Astrocyte of the cerebellum (primary cell): Measurements from ENCODE around the gene SLIRP.
A peak's percentile ranks its signal among the peaks of the same experiment; 100 is the strongest.

Experiments
- DNase-seq: peaks from one replicate; pipeline ENCODE4 v3.0.0-alpha.2; 2011; ENCODE audit warnings: low read depth
- H3K4me3 ChIP-seq: 2 replicates; pipeline ENCODE4 v1.5.1; 2011; ENCODE audit warnings: mild to moderate bottlenecking, low read depth, low read length, moderate library complexity
- in situ Hi-C: cut with HindIII; loops from 2 replicates; pipeline ENCODE4 v1.10.0; 2017; ENCODE audit warnings: low sequenced_read_pairs
- TF ChIP-seq, protein P1 (sequence below): IDR thresholded peaks from 2 replicates; pipeline ENCODE4 v1.5.1; 2012; ENCODE audit warnings: low read length, low read depth, moderate library complexity, mild to moderate bottlenecking; ENCODE audit errors: missing control alignments

SLIRP gene

DNA sequence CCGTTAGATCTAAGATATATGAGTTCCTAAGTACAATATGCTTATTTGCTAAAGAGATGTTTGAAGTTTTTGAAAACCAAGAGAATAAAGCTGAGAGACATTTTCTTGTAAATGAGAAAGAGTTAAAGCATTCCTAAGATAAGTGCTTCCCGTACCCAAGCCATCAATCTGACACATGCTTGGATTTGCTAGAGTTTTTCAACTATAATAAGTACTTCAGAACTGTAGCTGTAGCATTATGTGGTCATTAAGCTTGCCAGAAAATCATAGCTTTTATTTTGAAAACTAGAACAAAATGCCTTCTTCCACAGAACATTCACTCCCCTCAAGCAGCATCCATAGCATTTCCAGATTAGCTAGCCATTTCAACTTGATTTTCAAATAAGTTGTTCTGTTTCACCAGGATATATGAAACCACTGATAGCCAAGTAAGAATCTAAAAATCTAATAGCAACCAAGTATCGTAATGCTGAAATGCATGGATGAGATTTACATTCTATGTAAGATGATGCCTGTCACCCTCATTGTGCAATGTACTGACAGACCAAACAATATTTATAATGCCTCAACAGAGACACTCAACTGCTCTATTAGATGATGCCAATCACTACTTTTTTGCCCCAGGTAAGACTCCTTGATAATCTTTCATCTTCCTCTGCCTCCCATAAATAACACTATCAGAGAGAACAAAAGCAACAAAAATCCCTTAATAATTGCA lies 45.1 kb downstream of the SLIRP start:
- TF ChIP-seq, protein P1, sequence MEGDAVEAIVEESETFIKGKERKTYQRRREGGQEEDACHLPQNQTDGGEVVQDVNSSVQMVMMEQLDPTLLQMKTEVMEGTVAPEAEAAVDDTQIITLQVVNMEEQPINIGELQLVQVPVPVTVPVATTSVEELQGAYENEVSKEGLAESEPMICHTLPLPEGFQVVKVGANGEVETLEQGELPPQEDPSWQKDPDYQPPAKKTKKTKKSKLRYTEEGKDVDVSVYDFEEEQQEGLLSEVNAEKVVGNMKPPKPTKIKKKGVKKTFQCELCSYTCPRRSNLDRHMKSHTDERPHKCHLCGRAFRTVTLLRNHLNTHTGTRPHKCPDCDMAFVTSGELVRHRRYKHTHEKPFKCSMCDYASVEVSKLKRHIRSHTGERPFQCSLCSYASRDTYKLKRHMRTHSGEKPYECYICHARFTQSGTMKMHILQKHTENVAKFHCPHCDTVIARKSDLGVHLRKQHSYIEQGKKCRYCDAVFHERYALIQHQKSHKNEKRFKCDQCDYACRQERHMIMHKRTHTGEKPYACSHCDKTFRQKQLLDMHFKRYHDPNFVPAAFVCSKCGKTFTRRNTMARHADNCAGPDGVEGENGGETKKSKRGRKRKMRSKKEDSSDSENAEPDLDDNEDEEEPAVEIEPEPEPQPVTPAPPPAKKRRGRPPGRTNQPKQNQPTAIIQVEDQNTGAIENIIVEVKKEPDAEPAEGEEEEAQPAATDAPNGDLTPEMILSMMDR = no peak
- H3K4me3 ChIP-seq = no peak overlapping the region
- DNase-seq = no peak
- in situ Hi-C loops = no loop called here

DNA sequence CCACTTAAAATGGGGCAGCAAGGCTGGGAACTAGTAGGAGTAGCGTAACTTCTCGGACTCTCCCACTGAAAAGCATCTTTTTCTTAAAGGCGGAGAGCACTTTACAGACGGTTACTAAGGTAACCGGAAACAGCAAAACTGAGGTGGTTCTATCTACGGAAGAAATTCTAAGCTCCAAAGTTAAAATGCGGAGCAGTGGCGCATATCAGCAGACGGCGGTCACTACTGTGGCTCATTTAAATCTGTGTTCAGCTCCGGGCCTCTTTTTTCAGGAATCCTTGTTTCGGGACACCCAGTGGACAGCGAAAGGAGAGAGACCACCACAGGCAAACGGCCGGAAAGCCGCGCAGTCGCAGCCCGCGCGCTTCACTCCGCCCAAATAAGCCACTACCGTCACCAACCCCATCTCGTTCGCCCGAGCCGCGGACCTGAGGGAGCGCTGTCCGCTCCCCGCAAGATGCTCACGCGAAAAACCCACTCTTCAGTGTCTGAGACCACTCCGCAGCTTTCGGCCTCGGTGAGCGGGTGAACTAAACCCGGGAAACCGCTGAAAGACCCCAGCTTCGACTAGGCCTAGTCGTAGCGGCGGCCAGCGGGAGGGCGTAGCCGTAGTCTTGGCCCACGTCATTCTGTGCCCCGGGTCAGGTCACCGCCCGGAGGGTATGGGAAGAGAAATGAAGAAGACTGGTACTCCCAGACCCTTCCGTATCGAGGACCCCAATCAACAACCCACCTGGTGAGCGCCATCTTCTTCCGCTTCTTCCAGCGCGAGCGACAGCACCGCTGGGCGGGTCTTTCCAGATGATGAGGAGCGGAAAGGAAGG lies 52.7 kb downstream of the SLIRP start, which contains the start of gene SNW1:
TSS of gene SNW1 (minus strand) at position 776 of the 824 bp plus-strand sequence. CDS start at position 747, 29 bp downstream.
- DNase-seq = peak; percentile 87
- in situ Hi-C loops = no loop called here
- TF ChIP-seq, protein P1 = no peak
- peak within 1 kb of the TSS; percentile 89 for H3K4me3 ChIP-seq

DNA sequence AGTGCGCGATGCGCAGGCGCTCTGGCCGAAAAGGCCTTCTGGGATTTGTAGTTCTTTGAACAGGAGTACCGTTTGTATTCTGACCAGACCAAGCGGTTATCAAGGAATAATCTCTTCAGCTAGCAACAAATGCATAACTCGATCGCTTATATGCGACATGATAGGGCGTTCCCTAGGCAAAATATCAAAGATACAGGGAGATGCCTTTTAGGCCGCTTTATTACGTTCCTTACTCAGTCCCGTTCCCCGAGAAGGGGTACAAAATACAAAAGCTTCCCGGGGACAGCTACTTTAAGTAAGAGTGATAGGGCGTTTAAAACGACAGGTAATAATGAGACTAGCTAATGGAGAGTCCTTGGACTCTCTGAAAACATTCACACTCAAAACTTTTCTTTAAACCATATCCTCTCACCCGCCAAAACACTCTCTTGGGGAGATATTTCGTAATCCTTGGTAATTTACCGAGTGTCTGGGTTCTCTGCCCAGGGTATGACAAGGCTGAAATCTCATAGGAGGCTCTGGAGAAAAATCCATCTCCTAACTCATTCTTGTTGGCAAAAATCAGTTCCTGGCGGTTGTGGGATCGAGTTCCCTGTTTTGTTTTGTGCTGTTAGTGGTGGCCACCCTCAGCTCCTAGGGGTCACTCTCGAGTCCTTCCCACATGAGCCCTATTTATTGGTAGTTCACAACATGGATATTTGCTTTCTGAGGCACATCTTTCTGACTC lies 53.5 kb downstream of the SLIRP start:
- H3K4me3 ChIP-seq = peak overlapping the region; percentile 89
- DNase-seq = peak; percentile 16
- in situ Hi-C loops = no loop called here
- TF ChIP-seq, protein P1 = peak; percentile 28

DNA sequence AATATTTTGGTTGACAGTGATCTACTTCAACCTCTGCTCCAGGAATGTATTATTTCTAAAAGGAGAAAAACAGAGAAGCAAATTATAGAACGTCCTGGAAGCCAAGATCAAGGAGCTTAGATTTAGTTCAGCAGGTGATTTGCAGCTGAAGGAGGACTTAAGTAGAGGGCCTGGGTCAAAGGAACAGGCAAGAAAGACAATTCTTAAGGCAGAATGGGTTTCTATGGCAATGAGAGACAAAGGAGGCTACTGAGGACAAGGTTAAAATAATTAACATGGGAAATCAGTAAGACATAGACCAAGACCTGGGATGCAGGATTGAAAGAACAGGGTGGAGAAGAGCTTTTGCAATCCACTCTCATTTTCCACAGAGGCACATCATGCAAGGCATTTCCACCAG lies 55.4 kb downstream of the SLIRP start:
- in situ Hi-C loops = no loop called here
- TF ChIP-seq, protein P1 = no peak
- DNase-seq = no peak
- no peak overlapping the region for H3K4me3 ChIP-seq

DNA sequence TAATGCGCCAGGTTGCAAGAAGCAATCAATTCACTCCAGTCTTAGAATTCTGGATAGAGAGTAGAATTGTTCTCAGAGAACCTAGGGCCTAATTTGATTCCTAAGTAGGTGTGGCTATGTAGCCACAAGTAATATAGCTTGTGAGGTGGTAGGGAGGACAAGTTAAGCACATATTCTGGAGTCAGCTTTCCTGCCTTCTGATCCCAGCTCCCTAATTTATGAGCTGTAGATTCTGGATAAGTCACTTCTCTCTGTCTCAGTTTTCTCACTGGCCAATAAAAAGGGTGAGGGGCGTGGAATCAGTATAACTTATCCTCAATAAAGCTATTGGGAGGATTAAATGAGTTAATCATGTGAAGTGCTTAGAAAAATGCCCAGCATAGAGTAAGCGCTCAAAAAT lies 56.1 kb downstream of the SLIRP start:
- TF ChIP-seq, protein P1 = no peak
- in situ Hi-C loops = no loop called here
- no peak overlapping the region for H3K4me3 ChIP-seq
- DNase-seq = no peak
